Measurements from ENCODE around the gene MFNG. TPM values are rescaled to one million over a fixed set of nuclear protein-coding genes. Genes with fewer than 3 reads are reported as not detected.

MFNG gene
- total RNA-seq, 2 donors from 2014 or later: 14.1 to 17.4 TPM

Other genes starting within 250 kb of the MFNG start
- 10 to 100 TPM in 1 of 2 donors, 1 to 10 TPM in 1; 6.4 to 12.5 TPM for gene RAC2, start 242.1 kb downstream of the MFNG start, total RNA-seq
- 10 to 100 TPM; 12.7 to 15.3 TPM for gene CYTH4, start 203.9 kb downstream of the MFNG start, total RNA-seq
- under 1 TPM in 1 of 2 donors, not detected in 1; 0.05 TPM for gene ELFN2, start 58.9 kb downstream of the MFNG start, total RNA-seq
- gene CARD10, start 33.0 kb upstream of the MFNG start, total RNA-seq: 1 to 10 TPM; 7.7 to 9.2 TPM
- 10 to 100 TPM; 20.9 to 44.6 TPM for gene CDC42EP1, start 74.1 kb upstream of the MFNG start, total RNA-seq
- not detected for gene LGALS2, start 93.7 kb upstream of the MFNG start, total RNA-seq
- gene GGA1, start 122.5 kb upstream of the MFNG start, total RNA-seq: 10 to 100 TPM; 24.4 to 26.6 TPM
- 1 to 10 TPM; 4.9 to 5.1 TPM for gene SH3BP1, start 153.3 kb upstream of the MFNG start, total RNA-seq
- 10 to 100 TPM; 17.3 to 17.5 TPM for gene PDXP, start 172.3 kb upstream of the MFNG start, total RNA-seq
- 100 to 1,000 TPM; 599 to 917 TPM for gene LGALS1, start 189.3 kb upstream of the MFNG start, total RNA-seq
- 10 to 100 TPM; 13.7 TPM for gene NOL12, start 200.0 kb upstream of the MFNG start, total RNA-seq
- gene TRIOBP, start 210.7 kb upstream of the MFNG start, total RNA-seq: 100 to 1,000 TPM in 1 of 2 donors, 10 to 100 TPM in 1; 83.5 to 118 TPM

Data from left cardiac atrium (tissue), 2 donors.